ENCODE results near the gene CNKSR3.
"Not testable (repeated sequence)": the region's sequence is repeated elsewhere in the genome, so short reads cannot be mapped to it uniquely, and the experiment has no call there.

CNKSR3 gene

GRCh38 chr6:154526996-154527395, 16.5 kb upstream of the CNKSR3 start:
- no peak for DNase-seq

DNA sequence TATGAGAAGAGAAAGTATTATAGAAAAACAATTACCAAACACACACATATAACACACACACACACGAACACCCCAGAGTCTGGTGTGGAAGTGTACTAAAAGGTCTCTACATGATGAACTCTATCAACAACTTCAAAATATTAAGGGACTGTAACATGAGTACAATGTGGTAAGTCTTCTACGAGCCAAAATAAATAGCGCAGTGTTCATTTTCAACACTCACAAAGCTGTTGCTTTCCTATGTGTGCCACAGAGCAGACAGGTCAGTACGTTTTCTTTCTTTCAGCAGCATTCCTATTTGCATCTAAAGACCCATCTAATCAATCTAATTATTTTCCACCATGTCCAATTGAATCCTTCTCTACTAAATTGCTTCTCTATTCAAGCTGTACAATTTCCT, 12.1 kb upstream of the CNKSR3 start:
- no peak for DNase-seq

DNA sequence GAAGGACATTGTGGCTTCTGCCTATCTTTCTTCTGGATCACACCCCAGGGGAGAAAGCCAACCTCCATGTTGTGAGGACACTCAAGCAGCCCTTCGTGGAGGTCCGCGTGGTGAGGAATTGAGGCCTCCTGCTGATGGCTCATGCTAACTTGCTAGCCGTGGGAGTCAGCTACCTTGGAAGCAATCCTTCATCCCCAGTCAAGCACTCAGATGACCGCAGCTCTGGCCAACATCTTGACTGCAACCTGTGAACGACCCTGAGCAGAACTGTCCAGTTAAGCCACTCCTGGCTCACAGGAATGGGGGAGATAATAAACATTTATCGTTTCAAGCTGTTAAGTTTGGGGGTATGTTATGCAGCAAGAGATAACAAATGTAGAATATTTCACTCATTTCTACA, 10.9 kb upstream of the CNKSR3 start:
- no peak for DNase-seq

GRCh38 chr6:154520280-154520679, 9.8 kb upstream of the CNKSR3 start:
- no peak for DNase-seq

GRCh38 chr6:154518396-154518795, 7.9 kb upstream of the CNKSR3 start:
- DNase-seq = no peak

DNA sequence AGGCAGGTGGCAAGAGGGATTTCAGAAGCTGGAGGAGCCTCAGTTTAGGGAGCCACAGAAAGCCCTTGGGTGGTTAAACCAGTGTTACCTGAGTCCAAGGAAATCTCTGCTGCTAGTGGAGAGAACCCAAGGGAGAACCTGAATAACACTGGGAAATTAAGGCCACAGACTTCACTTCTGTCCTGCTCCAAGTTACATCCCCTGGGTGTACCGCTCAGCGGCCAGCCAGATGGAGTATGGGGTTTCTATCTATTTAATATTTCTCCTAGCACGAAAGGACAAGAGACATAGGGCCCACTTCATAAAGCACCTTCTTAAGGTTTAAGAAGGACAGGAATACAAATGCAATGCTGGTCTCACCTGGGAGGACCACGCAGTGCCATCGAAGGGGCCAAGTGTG, 5.8 kb upstream of the CNKSR3 start:
- no peak for DNase-seq

DNA sequence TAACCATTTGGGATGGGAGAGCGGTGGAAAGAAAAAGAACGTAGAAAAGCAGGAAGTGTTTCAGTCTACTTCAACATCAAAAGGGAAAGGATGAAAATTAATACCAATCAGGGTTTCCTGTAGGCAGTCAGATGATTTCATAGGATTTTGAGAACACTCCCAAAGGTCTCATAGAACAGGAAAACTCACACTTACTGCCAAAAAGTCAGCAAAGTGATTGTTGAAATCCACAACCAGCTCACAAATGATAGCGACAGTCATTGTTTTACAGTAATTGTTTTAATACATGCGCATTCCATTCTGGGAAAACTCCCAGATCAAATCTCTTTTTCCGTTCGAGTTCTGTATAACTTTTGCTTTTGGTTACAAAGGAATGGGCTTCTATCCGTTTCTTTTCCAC, 5.3 kb upstream of the CNKSR3 start:
- DNase-seq = no peak

DNA sequence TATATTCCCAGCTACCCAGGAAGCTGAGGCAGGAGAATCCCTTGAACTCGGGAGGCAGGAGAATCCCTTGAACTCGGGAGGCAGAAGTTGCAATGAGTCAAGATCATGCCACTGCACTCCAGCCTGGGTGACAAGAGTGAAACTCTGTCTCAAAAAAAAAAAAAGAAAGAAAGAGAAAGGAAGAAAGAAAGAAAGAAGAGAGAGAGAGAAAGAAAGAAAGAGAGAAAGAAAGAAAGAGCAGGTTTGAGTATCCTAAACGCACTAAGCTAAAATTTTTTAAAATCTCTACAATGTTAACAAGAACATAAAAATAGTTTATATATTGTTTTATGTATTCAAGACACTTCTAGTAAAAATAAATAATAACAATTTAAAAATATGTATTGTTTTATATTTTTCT, 4.6 kb upstream of the CNKSR3 start:
- DNase-seq = not testable (repeated sequence)

- no peak for DNase-seq
These were observed 4.0 kb upstream of the CNKSR3 start for GRCh38 chr6:154514481-154514880.

DNA sequence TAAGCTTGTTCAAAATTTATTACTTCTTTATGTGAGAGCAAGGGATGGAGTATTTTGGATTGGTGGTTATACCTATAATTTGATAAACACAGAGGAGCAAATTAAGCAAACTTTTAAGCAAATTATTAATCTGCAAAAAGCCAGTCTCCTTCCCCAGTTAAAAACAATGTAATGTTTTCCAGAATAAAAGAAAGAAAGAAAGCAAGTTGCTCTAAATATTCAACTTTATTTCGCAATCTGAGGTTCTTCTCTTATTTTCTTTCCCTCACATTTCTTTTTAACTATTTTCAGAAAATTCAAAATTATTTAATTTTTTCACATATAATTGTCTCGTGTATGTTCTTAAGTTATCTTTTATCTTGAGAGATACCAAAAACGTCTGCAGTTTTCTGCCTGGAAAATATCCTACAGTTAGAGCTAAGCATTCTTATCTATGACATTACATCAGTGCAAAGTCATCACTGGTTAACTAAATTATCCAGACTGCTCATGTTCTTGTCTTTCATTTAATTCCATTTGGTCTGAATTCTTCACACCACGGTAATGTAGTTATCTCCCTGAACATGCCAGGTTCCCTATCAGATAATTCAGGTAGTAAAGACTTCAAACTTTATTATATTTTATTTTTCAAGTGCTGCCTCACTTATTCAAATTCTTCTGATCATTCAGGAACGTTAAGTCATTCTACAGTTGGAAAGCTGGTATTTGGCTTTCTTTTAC, 3.3 kb upstream of the CNKSR3 start:
- no peak for DNase-seq

- no peak for DNase-seq
These were observed 1.7 kb upstream of the CNKSR3 start for GRCh38 chr6:154512201-154512600.

- DNase-seq = no peak
These were observed 1.3 kb upstream of the CNKSR3 start for GRCh38 chr6:154511791-154512190.

- no peak for DNase-seq
These were observed 903 bp downstream of the CNKSR3 start for GRCh38 chr6:154509421-154510143.

DNA sequence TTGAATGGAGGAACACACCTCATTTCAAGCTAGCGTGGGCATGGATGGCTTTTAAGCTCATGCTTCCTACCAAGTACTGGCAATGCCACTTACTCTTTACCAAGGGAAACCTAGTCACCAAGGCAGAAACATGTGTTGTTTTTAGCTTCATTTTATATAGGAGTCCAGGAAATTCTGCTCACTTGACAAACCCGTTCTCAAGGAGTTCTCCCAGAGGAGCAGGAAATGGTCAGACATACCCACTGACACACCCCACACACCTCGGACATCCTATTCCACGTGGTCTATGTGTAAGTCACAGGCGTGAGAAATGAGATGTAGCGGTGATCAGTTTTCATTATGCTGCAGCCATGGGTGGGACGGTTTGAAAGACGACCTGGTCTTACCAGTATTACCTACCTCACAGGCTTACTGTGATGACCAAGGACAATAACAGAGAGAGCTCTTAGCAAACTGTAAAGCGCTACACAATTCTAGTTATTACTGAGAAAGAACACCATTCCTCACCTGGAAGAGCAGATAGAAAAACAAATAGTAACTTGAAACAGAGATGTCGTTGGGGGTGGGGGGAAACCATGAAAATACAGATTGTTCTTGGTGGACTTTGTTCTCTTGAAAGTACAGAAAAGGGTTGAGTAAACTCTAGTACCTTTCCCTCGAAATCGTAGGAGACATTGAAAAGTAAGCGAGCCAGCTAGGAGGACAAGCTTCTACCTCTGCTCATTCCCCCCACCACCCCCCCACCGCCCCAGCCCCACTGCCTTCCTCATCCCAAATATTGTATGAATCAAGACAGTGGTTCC, 1.7 kb downstream of the CNKSR3 start:
- DNase-seq = no peak

GRCh38 chr6:154506991-154507898, 3.2 kb downstream of the CNKSR3 start:
- no peak for DNase-seq

DNA sequence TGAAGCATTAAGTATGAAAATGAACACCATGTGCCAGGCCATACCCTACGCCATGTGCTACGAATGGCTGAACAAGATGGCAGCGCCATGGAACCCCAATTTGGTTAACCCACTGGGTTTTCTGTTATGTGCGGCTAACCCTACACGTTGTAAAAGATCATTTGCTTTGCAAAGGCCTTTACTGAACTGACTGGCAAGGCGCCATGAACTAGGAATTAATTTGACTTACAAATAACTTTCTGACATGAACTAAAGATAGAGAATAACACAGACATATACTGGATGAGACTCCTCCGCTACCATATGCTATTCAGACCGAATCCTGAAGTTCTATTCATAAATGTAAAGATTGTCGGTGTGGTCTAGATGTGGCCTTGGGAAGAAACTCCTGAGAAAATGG, 3.9 kb downstream of the CNKSR3 start:
- DNase-seq = no peak

DNA sequence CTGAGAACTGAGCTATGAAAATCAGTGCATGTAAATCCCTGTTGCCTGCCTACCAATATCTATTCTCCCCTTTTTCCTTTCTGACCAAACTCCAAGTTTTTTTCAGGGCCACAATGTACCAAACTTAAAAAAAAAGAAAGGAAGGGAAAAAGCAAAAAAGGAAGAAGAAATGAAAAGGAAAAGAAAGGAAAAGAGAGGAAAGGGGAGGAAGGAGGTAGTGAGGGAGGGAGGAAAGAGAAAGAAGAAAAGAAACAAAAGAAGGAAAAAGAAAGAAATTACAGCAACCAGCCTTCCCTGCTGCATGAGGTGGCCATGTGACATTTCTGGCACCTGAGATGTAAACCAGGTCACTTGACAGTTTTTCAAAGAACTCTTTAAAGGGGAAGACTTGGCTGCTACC, 4.4 kb downstream of the CNKSR3 start:
- DNase-seq = no peak

DNA sequence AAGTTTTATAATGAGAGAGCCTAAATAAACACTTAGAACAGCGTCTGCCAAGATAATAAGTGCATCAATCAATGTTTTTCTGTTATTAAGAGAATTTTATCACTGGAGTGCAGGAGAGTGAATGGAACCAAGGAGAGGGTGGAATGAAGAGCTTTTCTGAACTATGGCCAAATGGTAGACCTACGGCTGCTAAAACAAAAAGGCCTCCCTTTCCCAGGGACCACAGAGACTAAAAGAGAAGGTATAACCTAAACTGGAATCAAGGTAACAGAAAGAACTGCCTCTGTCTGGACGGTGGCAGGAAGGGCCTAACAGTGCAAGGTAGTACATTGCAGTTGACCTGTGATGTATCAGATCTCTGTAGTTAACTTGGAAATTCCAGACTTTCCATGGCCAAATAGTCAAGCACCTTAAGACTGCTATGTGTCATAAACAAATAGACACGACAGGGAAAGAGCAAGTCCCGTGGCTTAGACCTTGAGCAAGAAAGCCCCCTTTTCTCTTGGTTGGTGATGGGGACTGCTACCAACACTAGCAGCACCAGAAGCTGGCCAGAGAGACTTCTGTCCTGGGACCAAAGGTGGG, 5.5 kb downstream of the CNKSR3 start:
- no peak for DNase-seq

DNA sequence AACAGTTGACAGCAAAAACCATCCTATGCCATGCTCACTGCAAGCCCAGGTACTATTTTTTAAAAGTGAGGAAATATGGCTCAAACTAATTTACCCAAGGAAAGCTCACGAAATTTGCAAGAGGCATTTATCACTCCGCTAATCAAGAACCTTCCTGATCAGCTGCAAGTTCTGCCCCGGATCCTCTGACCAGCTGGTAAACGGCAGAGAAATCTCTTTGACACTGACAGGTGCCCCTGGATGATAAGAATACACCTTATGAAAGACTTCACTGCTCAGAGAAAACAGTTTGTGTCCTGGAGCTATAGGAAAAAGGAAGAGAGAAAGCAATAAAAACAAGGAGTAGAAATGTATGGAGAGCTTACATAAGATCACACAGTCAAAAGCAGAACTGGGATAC, 6.4 kb downstream of the CNKSR3 start:
- no peak for DNase-seq

GRCh38 chr6:154503658-154504057, 6.8 kb downstream of the CNKSR3 start:
- no peak for DNase-seq

DNA sequence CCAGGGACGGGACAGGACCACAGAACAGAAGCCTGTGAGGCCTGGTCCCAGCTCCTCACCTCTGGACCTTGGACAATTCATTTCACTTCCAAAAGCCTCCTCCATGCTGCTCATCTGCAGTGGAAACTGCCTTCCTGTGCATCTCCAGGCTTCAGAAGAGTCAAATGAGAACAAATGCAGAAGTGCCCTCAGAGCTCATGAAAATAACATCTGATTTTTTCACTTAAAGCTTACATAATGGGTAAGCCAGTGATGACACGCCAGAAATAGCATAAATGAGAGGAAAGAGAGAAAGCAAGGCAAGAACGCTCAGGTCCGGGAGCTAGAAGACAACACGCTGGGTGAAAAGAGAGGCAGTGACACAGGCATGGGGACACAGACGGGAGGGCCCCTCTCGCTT, 7.9 kb downstream of the CNKSR3 start:
- no peak for DNase-seq

DNA sequence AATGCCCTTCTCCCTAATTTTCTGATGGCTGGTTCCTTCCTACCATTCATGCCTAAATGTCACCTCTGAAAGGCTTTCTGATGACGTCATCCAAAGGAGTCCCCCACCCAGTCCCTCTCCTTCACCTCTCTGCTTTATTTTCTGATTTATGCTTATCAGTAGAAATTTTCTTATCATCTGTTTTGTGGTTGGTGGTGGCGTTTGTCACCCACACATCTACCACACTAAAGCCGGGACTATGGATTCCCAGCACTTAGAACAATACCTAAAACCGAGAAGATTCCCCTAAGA, 9.0 kb downstream of the CNKSR3 start:
- DNase-seq = no peak

Data from NCI-H510A treated with DMSO at 0.1 percent for 48 hours (cell line).